HEK293 (cell line): ENCODE measurements around the gene METTL16.
A peak's percentile ranks its signal among the peaks of the same experiment; 100 is the strongest.

Experiments used
- CTCF ChIA-PET: fragments of 350-600 bp; formaldehyde crosslinking; extraction: SDS; loops from one replicate; lab custom pipeline; 2021; ENCODE audit warnings: antibody characterized with exemption; lab: Yijun Ruan, JAX
- POLR2A ChIA-PET: fragments of 300-600 bp; formaldehyde crosslinking; extraction: SDS; loops from one replicate; lab custom pipeline; 2020; ENCODE audit warnings: antibody characterized with exemption, inconsistent platforms; lab: Yijun Ruan, JAX
- H3K27ac ChIP-seq: fragments of 200-500 bp; sonication (Bioruptor generic); 2 replicates; pipeline ENCODE4 v1.5.1; 2014; ENCODE audit warnings: low read depth, low read length, control low read depth, inconsistent platforms; ENCODE audit errors: extremely low read depth
- H3K36me3 ChIP-seq, 2 experiments: fragments of 200-500 bp in 1 of 2; sonication (Bioruptor generic) in 1 of 2; 1 replicate in 1 of 2; 2 replicates in 1 of 2; pipeline ENCODE4 v1.5.1; 2014 to 2017; ENCODE audit warnings: inconsistent platforms in 2 of 2, low read length in 2 of 2; ENCODE audit not compliant: control insufficient read depth in 2 of 2, insufficient read depth in 1 of 2
- H3K4me1 ChIP-seq: fragments of 200-500 bp; sonication (Bioruptor generic); 2 replicates; pipeline ENCODE4 v1.5.1; 2014; ENCODE audit warnings: mild to moderate bottlenecking, low read length, inconsistent platforms; ENCODE audit not compliant: control insufficient read depth, insufficient read depth
- H3K4me3 ChIP-seq: 2 replicates; pipeline ENCODE4 v1.5.1; 2011; ENCODE audit warnings: low read depth, mild to moderate bottlenecking, control low read depth, low read length, moderate library complexity
- H3K9me3 ChIP-seq: fragments of 200-500 bp; sonication (Bioruptor generic); 2 replicates; pipeline ENCODE4 v1.5.1; 2014; ENCODE audit warnings: low read depth, low read length, inconsistent platforms; ENCODE audit not compliant: control insufficient read depth, insufficient read depth
- GLIS1 ChIP-seq: fragments of 450-650 bp; formaldehyde crosslinking; IDR thresholded peaks from 2 replicates; pipeline ENCODE4 v1.5.1; 2016; ENCODE audit warnings: missing biosample characterization, missing genetic modification characterization
- SALL2 ChIP-seq: fragments of 450-650 bp; formaldehyde crosslinking; IDR thresholded peaks from 2 replicates; pipeline ENCODE4 v1.5.0; 2017; ENCODE audit warnings: missing biosample characterization, mild to moderate bottlenecking, missing genetic modification characterization, borderline replicate concordance
- SCRT1 ChIP-seq: fragments of 450-650 bp; formaldehyde crosslinking; IDR thresholded peaks from 2 replicates; pipeline ENCODE4 v1.5.1; 2016; ENCODE audit warnings: missing biosample characterization, missing genetic modification characterization, borderline replicate concordance
- SCRT2 ChIP-seq: fragments of 450-650 bp; formaldehyde crosslinking; IDR thresholded peaks from 2 replicates; pipeline ENCODE4 v1.5.1; 2016; ENCODE audit warnings: missing biosample characterization, missing genetic modification characterization
- ZBTB20 ChIP-seq: fragments of 450-650 bp; formaldehyde crosslinking; IDR thresholded peaks from 2 replicates; pipeline ENCODE4 v1.5.1; 2016; ENCODE audit warnings: missing biosample characterization, missing genetic modification characterization
- ZBTB21 ChIP-seq: fragments of 450-650 bp; formaldehyde crosslinking; IDR thresholded peaks from 2 replicates; pipeline ENCODE4 v1.5.1; 2017; ENCODE audit warnings: missing biosample characterization, missing genetic modification characterization
- ZBTB48 ChIP-seq: fragments of 450-650 bp; formaldehyde crosslinking; IDR thresholded peaks from 2 replicates; pipeline ENCODE4 v1.5.1; 2016; ENCODE audit warnings: missing biosample characterization, missing genetic modification characterization
- ZFP3 ChIP-seq: fragments of 450-650 bp; formaldehyde crosslinking; IDR thresholded peaks from 2 replicates; pipeline ENCODE4 v1.5.1; 2016; ENCODE audit warnings: low read depth, missing biosample characterization, missing genetic modification characterization
- ZNF10 ChIP-seq: fragments of 450-650 bp; formaldehyde crosslinking; IDR thresholded peaks from 2 replicates; pipeline ENCODE4 v1.5.1; 2017; ENCODE audit warnings: missing biosample characterization, missing genetic modification characterization
- ZNF138 ChIP-seq: fragments of 450-650 bp; formaldehyde crosslinking; IDR thresholded peaks from 2 replicates; pipeline ENCODE4 v1.5.1; 2016; ENCODE audit warnings: missing biosample characterization, missing genetic modification characterization, borderline replicate concordance
- ZNF146 ChIP-seq: fragments of 450-650 bp; formaldehyde crosslinking; IDR thresholded peaks from 2 replicates; pipeline ENCODE4 v1.5.1; 2016; ENCODE audit warnings: missing biosample characterization, missing genetic modification characterization
- ZNF214 ChIP-seq: fragments of 450-650 bp; formaldehyde crosslinking; IDR thresholded peaks from 2 replicates; pipeline ENCODE4 v1.5.1; 2017; ENCODE audit warnings: missing biosample characterization, mild to moderate bottlenecking, missing genetic modification characterization, borderline replicate concordance
- ZNF221 ChIP-seq: fragments of 450-650 bp; formaldehyde crosslinking; IDR thresholded peaks from 2 replicates; pipeline ENCODE4 v1.5.1; 2017; ENCODE audit warnings: missing biosample characterization, missing genetic modification characterization, borderline replicate concordance
- ZNF37A ChIP-seq: fragments of 450-650 bp; IDR thresholded peaks from 2 replicates; pipeline ENCODE4 v1.5.1; 2018; ENCODE audit warnings: missing biosample characterization, missing genetic modification characterization
- ZNF624 ChIP-seq: fragments of 450-650 bp; formaldehyde crosslinking; IDR thresholded peaks from 2 replicates; pipeline ENCODE4 v1.5.1; 2017; ENCODE audit warnings: missing biosample characterization, missing genetic modification characterization
- ZNF658 ChIP-seq: fragments of 450-650 bp; formaldehyde crosslinking; IDR thresholded peaks from 2 replicates; pipeline ENCODE4; 2016; ENCODE audit warnings: missing biosample characterization, missing genetic modification characterization
- ZNF791 ChIP-seq: fragments of 450-650 bp; formaldehyde crosslinking; IDR thresholded peaks from 2 replicates; pipeline ENCODE4 v1.5.1; 2016; ENCODE audit warnings: missing biosample characterization, missing genetic modification characterization
- ZSCAN16 ChIP-seq: fragments of 450-650 bp; formaldehyde crosslinking; IDR thresholded peaks from 2 replicates; pipeline ENCODE4 v1.5.1; 2016; ENCODE audit warnings: missing biosample characterization, missing genetic modification characterization
- TF ChIP-seq, protein P1 (sequence below): fragments of 450-650 bp; formaldehyde crosslinking; IDR thresholded peaks from 2 replicates; pipeline ENCODE4 v1.5.1; 2016; ENCODE audit warnings: missing biosample characterization, missing genetic modification characterization
- TF ChIP-seq, protein P2 (sequence below): fragments of 450-650 bp; formaldehyde crosslinking; IDR thresholded peaks from 2 replicates; pipeline ENCODE4 v1.5.1; 2016; ENCODE audit warnings: missing biosample characterization, missing genetic modification characterization, low read depth

Gene METTL16

DNA sequence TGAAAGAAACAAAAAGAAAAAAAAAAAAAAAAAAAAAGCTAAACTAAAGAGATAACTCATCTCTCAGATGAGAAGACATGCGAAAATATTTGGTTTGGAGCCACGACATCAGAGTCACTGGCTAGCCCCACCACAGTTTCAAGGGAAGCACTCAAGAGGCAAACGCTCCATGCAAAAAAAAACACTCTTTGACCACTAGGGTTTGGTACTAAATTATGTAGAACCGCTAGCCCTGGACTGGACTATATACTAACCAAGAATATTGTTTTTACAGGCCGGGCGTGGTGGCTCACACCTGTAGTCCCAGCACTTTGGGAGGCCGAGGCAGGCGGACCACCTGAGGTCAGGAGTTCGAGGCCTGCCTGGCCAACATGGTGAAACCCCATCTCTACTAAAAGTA lies 37.3 kb downstream of the METTL16 start:
- ChIA-PET CTCF (interaction anchor here (0.7 to 0.8 kb wide), 2 partner anchors 65 to 375 kb away, joined by 3 read pairs; no protein-coding TSS in a partner anchor), POLR2A (no interaction called here)
- Histone ChIP-seq H3K27ac (no peak overlapping the region), H3K36me3 (peaks cover 61 to 77% of the 10 kb centered on the region in 2 experiments), H3K4me3 (no peak overlapping the region), H3K4me1 (no peaks in the 10 kb centered on the region), H3K9me3 (no peaks in the 10 kb centered on the region)
- TF ChIP-seq, protein P1, sequence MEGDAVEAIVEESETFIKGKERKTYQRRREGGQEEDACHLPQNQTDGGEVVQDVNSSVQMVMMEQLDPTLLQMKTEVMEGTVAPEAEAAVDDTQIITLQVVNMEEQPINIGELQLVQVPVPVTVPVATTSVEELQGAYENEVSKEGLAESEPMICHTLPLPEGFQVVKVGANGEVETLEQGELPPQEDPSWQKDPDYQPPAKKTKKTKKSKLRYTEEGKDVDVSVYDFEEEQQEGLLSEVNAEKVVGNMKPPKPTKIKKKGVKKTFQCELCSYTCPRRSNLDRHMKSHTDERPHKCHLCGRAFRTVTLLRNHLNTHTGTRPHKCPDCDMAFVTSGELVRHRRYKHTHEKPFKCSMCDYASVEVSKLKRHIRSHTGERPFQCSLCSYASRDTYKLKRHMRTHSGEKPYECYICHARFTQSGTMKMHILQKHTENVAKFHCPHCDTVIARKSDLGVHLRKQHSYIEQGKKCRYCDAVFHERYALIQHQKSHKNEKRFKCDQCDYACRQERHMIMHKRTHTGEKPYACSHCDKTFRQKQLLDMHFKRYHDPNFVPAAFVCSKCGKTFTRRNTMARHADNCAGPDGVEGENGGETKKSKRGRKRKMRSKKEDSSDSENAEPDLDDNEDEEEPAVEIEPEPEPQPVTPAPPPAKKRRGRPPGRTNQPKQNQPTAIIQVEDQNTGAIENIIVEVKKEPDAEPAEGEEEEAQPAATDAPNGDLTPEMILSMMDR (tag by site-specific recombination) = no peak
- TF ChIP-seq ZSCAN16 (tag by site-specific recombination) (no peak), ZNF146 (tag by site-specific recombination) (no peak), ZNF624 (no peak), ZNF214 (tag by site-specific recombination) (no peak), ZBTB21 (tag by site-specific recombination) (no peak)

DNA sequence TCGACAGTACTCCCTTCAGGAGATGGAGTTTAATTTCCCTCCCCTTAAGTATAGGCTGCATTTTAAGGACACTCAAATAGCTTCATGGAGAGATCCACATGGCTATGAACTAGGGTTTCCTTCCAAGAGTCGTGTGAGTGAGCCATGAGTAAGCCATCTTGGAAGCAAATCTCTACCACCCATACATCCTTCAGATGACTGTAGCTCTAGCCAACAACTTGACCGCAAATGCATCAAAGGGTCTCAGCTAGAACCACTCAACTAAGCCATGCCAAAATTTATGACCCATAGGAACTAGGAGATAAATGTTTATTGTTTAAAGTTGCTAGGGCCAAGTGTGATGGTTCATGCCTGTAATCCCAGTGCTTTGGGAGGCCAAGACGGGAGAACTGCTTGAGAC lies 43.4 kb downstream of the METTL16 start:
- Histone ChIP-seq H3K27ac (no peak overlapping the region), H3K36me3 (peaks cover 60 to 68% of the 10 kb centered on the region in 2 experiments), H3K9me3 (no peaks in the 10 kb centered on the region), H3K4me3 (no peak overlapping the region), H3K4me1 (no peaks in the 10 kb centered on the region)
- ChIA-PET POLR2A (no interaction called here), CTCF (no interaction called here)
- TF ChIP-seq SALL2 (tag by site-specific recombination) (no peak), ZNF791 (tag by site-specific recombination) (no peak), ZNF221 (no peak), GLIS1 (no peak), ZNF138 (tag by site-specific recombination) (no peak), ZNF214 (tag by site-specific recombination) (no peak), ZNF10 (tag by site-specific recombination) (no peak), ZBTB48 (tag by site-specific recombination) (no peak)
- TF ChIP-seq, protein P2, sequence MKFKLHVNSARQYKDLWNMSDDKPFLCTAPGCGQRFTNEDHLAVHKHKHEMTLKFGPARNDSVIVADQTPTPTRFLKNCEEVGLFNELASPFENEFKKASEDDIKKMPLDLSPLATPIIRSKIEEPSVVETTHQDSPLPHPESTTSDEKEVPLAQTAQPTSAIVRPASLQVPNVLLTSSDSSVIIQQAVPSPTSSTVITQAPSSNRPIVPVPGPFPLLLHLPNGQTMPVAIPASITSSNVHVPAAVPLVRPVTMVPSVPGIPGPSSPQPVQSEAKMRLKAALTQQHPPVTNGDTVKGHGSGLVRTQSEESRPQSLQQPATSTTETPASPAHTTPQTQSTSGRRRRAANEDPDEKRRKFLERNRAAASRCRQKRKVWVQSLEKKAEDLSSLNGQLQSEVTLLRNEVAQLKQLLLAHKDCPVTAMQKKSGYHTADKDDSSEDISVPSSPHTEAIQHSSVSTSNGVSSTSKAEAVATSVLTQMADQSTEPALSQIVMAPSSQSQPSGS (tag by site-specific recombination) = no peak

DNA sequence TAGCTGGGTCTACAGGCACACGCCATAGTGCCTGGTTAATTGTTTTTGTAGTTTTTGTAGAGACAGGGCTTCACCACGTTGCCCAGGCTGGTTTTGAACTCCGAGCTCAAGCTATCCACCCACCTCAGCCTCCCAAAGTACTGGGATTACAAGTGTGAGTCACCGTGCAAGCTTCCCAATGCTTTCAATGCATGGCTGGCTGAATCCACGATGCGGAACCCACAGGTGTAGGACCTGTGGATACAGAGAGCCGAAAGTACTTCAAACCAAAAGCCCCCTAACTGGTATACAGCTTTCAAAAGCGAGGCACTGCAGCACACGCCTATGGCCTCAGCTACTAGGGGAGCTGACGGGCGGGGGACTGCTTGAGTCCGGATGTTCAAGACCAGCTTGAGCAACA lies 44.8 kb downstream of the METTL16 start:
- H3K4me1 ChIP-seq = no peaks in the 10 kb centered on the region
- ChIA-PET POLR2A (no interaction called here), CTCF (interaction anchor here (0.7 to 1.2 kb wide), 2 partner anchors 17 to 114 kb away, joined by 3 read pairs; no protein-coding TSS in a partner anchor)
- H3K27ac ChIP-seq = no peak overlapping the region
- H3K9me3 ChIP-seq = no peaks in the 10 kb centered on the region
- TF ChIP-seq ZBTB20 (tag by site-specific recombination) (no peak), SCRT1 (tag by site-specific recombination) (peak; percentile 93), ZNF658 (tag by site-specific recombination) (no peak), ZNF37A (tag by site-specific recombination) (no peak), SCRT2 (tag by site-specific recombination) (peak; percentile 64; the same call in 1 of the 2 replicates), ZFP3 (tag by site-specific recombination) (no peak), SALL2 (tag by site-specific recombination) (no peak)
- no peak overlapping the region for H3K4me3 ChIP-seq
- peaks cover 62 to 68% of the 10 kb centered on the region in 2 experiments for H3K36me3 ChIP-seq
